AML-193 (cell line): ENCODE data around the gene CDH23.

Experiments used
- DNase-seq, 2 experiments: peaks; one replicate each; lab custom pipeline; 2025; lab: John Stamatoyannopoulos, UW

CDH23 gene

GRCh38 chr10:71369602-71370001 is 27.1 kb upstream of the CDH23 start:
- DNase-seq = no peak

- DNase-seq = no peak
Observed at GRCh38 chr10:71370031-71370430, 26.7 kb upstream of the CDH23 start.

- DNase-seq = peak; percentile 67 to 71
Observed at GRCh38 chr10:71371750-71372166, 25.0 kb upstream of the CDH23 start.

GRCh38 chr10:71372882-71373495 is 23.7 kb upstream of the CDH23 start:
- peak in 1 of 2 experiments; percentile 9 for DNase-seq

- DNase-seq = no peak
Observed at GRCh38 chr10:71374481-71375233, 22.1 kb upstream of the CDH23 start.

GRCh38 chr10:71375952-71376351 is 20.8 kb upstream of the CDH23 start:
- DNase-seq = no peak

- DNase-seq = peak; percentile 64 to 73
Observed at GRCh38 chr10:71378336-71379117, 18.2 kb upstream of the CDH23 start.

- no peak for DNase-seq
Observed at GRCh38 chr10:71379118-71379766, 17.5 kb upstream of the CDH23 start.

- no peak for DNase-seq
Observed at GRCh38 chr10:71380841-71381240, 15.9 kb upstream of the CDH23 start.

- no peak for DNase-seq
Observed at GRCh38 chr10:71381611-71382010, 15.1 kb upstream of the CDH23 start.

GRCh38 chr10:71382028-71382427 is 14.7 kb upstream of the CDH23 start:
- no peak for DNase-seq

GRCh38 chr10:71382757-71383156 is 14.0 kb upstream of the CDH23 start:
- DNase-seq = peak; percentile 80 to 87

- peak; percentile 20 to 58 for DNase-seq
Observed at GRCh38 chr10:71383972-71384687, 12.6 kb upstream of the CDH23 start.

- DNase-seq = no peak
Observed at GRCh38 chr10:71388171-71388570, 8.5 kb upstream of the CDH23 start.

- no peak for DNase-seq
Observed at GRCh38 chr10:71388583-71389310, 8.0 kb upstream of the CDH23 start.

GRCh38 chr10:71389768-71390460 is 6.8 kb upstream of the CDH23 start:
- no peak for DNase-seq

- DNase-seq = no peak
Observed at GRCh38 chr10:71390461-71390835, 6.3 kb upstream of the CDH23 start.

- no peak for DNase-seq
Observed at GRCh38 chr10:71390921-71391690, 5.6 kb upstream of the CDH23 start.

GRCh38 chr10:71391701-71392100 is 5.0 kb upstream of the CDH23 start:
- no peak for DNase-seq

- DNase-seq = no peak
Observed at GRCh38 chr10:71392292-71392691, 4.4 kb upstream of the CDH23 start.
